Cerebellar cortex (tissue), 1 donor: Measurements from ENCODE around the gene MBNL1.

Experiments
- DNase-seq: peaks from one replicate; pipeline ENCODE4 v3.0.0-alpha.2; 2015; ENCODE audit warnings: low spot score

MBNL1 gene

GRCh38 chr3:152448091-152448490, 179.4 kb downstream of the MBNL1 start:
- DNase-seq = no peak

GRCh38 chr3:152452318-152452717, 183.6 kb downstream of the MBNL1 start:
- DNase-seq = no peak

DNA sequence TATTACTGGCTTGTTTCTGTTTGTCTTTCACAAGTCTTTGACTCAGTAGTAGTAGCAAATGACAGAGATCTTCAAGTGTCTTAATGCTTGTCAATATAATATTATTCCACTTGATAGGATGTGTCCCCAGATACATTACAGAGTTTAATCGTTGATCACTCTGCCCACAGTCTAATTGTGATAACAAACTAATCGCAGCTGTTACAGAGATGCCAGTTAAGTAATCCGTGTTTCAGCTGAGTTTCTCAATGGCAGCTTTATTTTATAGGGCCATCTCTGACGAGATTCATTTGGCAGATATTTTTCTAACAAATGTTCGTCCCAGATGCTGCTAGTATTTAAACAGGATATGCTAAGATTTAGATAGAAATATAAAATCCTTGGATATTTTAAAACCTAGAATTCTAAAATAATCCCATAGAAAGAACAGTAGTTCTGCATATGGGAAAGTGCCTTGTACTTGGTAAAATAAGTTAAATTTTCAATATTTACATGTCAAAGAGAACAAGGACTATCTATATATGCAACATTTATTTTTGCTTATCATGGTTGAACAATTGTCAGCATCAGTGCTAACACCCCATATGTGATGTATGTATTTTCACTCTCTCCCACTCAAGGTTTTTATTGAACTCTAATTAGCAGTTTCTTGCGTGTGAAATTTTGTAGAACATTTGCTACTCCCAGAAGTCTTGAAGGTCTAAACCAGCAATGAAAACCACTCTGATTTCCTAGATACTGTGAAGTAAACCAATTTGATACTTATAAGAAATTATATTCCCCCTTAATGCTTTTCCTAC, 185.5 kb downstream of the MBNL1 start:
- DNase-seq = no peak

GRCh38 chr3:152455989-152456388, 187.3 kb downstream of the MBNL1 start:
- no peak for DNase-seq

DNA sequence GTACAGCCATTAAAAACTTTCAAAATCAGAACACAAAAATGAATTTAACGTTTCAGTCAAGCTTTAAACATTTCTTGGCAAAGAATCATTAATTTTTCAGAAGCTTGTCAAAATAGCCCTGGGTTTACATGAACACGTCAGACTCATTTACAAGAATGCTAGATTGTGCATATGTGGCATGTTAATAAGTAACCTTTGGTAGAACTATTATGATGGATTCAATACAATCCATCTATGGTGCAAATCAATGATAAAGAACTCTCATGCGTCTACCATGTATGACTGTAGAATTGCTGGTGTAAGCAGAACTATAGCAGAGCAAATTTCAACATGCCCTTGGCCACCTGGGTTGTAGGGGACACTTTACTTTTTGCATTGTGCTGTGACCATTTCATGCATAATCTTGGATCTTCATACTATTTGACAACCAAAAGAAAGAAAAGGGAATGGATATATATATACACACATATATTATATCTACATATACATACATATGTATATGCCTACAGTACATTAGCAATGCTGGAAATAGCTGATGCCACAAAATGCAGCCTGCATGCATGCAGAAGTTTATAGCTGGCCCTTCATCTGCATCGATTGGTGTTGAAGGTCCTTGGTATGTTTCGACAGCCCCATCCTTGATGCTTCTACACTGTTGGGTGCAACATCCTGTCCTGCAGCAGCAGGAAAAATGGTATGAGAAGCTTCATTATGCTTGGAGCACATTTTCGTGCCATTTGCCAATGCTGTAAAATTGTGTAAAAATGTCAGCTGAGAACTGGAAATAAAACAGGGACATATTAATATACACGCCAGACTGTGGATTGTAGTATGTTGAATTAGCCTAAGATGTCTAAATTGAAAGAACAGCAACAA, 189.0 kb downstream of the MBNL1 start:
- DNase-seq = no peak

DNA sequence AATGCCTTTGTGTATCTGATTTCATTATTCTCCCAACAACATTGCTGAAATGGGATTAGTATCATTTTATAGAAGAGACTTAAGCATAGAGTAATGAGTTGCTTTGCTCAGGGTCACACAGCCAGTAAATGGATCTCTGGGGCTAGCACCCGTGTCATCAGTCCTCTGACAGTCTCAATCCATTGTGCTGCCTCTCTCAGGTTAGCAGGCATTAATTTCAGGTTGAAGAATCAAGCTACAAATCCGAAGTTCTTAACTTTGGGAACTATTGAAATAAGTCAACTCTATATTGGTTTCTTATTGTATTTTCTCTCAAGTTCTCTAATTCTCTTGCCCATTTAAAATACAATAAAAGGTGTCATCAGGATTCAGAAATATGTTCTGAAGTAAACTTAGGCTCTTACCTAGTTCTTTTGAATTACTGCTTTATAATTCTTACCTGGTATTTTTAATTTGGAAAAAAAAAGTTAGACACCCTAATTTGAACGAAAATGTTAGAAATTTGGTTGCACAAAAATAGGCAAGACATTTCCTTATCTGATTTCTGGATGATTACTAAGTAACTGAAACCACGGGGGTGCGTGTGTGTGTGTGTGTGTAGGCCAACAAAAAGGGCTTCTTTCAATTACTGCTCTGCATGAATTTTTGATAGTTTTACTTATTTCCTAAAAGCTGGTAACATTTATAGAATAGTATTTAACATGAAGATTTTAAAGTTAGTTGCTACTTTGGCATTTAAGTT, 189.8 kb downstream of the MBNL1 start:
- DNase-seq = no peak

DNA sequence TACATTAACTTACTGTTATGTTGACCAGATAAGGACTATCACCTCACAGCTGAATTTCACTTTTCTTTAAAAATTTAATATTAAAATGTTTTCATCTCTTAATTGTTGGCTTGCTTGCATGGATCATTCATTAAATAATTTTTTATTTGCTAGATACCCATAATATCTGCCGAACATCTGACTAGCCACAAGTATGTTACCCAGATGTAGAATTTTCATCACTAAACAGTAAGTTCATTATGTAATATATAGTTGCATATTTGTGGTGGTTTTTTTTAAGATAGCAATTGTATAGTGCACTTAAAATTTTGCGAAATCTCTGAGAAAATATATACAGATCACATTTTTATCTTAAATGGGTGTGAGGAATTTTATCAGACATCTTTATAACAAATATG, 190.4 kb downstream of the MBNL1 start:
- no peak for DNase-seq

GRCh38 chr3:152459572-152459971, 190.8 kb downstream of the MBNL1 start:
- DNase-seq = no peak

- peak; percentile 42 for DNase-seq
These were observed 192.2 kb downstream of the MBNL1 start for GRCh38 chr3:152460936-152461335.

DNA sequence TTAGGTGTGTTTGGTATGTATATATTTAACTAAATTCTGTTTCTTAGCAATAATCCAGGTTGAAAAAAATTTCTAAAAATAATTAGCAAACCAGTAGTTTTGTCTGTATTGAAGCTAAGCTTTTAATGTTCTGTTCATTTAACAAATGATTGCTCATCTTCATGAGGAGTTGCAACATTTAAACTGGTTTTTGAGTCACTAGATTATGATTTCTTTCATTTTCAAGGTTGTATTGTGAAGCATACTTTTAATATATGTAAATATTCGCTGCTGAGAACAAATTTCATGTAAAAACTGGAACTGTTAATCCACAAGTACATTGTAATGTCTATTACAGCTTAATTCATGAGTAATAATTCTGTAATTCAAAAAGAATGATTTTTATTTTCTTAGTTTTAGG, 192.7 kb downstream of the MBNL1 start:
- DNase-seq = no peak

DNA sequence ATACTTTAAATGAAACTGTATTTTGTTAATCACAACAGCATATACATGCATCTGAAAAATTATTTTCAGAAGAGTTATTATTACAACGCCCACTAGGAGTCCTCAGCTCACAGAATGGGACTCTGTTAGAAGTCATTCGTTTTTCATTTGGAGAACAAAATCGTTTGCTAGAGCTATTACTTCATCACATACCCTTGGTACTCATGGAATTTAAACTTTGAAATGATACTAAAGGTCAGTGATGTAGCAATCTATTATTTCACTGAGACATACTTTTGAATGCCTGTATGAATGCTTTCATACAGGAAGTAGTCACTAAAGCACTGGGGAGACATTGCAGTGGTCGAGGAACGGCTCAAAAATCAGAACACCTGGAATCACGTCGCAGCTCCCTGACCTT, 198.1 kb downstream of the MBNL1 start:
- no peak for DNase-seq

DNA sequence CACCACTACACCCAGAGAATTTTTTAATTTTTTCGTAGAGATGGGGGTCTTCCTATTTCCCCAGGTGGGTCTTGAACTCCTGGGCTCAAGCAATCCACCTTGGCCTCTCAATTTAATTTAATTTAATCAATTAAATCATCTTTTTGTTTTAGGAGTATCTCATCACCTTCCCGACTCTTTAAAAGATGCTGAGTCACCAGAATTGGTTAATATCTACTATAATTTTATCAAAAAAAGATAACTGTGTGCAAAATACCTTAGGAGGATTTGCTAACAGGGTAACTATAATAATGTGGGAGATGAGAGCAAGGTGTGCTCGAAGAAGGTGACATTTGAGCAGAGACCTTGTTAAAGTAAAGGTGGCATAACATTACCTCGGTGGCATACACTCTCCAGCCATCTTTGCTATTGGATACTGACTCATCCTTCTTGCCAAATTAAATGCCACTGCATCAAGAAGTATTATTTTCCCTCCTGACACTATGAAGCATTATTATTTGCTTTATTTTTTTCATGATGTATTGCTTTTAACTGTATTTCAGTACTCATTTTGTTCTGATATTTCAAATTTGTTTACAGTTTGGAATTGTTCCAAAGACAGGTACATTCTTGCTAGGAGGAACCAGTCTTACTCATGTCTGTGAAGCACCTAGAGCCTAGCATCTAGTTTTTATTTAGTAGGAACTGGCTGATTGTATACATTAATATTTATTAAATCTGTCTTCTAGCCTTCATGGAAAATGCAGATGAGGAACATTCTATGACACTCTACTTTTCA, 200.7 kb downstream of the MBNL1 start:
- DNase-seq = no peak

GRCh38 chr3:152470095-152470494, 201.4 kb downstream of the MBNL1 start:
- no peak for DNase-seq

DNA sequence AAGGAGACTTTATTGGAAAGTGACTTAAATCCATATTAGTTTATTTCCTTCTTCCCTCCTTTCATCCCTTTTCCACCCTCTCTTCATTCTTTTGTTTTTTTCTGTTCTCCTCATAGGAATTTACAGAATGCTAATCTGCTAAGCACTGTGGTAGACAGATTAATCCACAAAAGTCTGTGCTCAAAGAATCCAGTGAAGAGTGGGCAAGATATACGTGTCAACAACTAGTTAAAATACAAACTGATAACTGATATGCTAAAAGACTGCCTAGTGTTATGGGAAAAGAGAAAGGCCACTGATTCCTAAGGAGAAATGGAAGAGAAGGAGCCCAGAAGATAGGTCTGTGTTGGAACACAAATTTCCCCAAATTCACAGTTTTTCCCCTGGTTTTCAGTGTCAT, 202.2 kb downstream of the MBNL1 start:
- DNase-seq = no peak

DNA sequence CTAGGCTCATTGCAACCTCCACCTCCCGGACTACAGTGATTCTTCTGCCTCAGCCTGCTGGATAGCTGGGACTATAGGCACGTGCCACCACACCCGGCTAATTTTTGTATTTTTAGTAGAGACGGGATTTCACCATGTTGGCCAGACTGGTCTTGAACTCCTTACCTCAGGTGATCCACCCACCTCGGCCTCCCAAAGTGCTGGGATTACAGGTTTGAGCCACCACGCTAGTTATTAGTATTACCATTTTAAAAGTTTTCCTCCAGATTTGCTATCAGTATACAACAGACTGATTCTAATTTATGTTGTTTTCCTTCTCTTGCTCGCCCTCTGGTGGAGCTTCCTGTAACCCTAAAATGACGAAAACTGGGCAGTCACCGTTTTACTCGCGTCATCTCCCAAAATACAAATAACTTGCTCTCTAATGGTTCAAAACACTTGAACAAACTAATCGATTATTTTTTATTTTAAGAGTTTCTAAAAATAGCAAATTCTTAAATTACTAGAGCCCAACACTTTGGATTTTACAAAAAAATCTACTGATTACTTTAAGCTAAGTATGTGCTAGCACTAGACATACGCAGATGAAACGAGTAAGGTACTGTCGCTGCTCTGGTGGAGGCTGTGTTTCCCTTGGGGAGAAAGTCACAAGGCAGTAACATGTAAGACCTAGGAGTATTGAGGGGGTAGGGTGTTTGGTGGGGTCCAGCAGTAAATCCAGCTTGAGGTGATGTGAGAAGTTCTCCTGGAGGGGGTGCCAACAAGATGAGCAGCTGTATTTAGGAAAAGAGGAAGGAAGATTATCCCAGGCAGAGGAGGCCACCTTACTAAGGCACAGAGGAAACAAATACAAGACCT, 203.3 kb downstream of the MBNL1 start:
- DNase-seq = peak; percentile 67

DNA sequence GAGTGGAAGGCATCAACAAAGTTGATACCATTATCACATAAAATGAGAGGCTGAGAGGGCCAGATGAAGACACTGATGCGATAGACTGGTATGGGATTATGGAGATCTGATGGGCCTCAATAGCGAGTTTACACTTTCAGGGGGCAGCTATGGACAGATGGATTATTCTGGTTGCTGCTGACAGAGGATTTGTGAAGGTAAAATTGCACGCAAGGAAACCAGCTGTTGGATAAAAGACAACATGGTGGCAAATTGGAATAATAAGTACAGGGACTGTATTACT, 203.9 kb downstream of the MBNL1 start:
- no peak for DNase-seq

- no peak for DNase-seq
These were observed 205.9 kb downstream of the MBNL1 start for GRCh38 chr3:152474585-152474984.

DNA sequence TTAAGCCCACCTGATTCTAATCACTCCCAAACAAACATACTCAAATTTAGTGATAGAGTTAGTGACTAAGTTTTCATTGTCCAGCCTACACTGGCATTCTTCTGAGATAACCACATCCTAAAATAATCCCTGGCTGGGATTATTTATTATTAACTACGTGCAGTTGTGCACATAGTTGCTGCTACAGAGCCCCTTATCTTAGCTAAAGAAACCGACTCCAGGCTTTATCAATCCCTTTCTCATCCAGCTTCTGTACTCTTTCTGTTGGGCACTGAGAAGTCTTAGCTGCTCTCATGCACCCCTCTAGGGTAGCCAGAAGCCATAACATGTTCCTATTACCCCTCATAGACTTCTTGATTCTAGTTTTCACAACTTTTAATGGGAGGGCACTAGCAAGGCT, 208.7 kb downstream of the MBNL1 start:
- DNase-seq = no peak

- DNase-seq = no peak
These were observed 211.7 kb downstream of the MBNL1 start for GRCh38 chr3:152480282-152480953.

- no peak for DNase-seq
These were observed 217.6 kb downstream of the MBNL1 start for GRCh38 chr3:152486364-152486763.

- no peak for DNase-seq
These were observed 219.7 kb downstream of the MBNL1 start for GRCh38 chr3:152488449-152488848.
